ENCODE measurements around the gene IL10RB.

- no peak for TF ChIP-seq POLR2A (IDR thresholded peaks at IDR 0.05)
- TF ChIP-seq CTCF (IDR thresholded peaks at IDR 0.05 in 4 of 5, conservative IDR thresholded peaks at IDR 0.05 in 1 of 5): no peak
These were observed 46.9 kb upstream of the IL10RB start for GRCh38 chr21:33219300-33219699.
